GM12891 (cell line): Measurements from ENCODE around the gene RNASEH2A.

ENCODE experiments used
- POLR2A ChIP-seq: IDR thresholded peaks from 2 replicates; pipeline ENCODE4 v1.6.1; 2011; ENCODE audit warnings: low read depth, low read length, control low read depth
- POLR2AphosphoS5 ChIP-seq: IDR thresholded peaks from 2 replicates; pipeline ENCODE4 v1.6.1; 2011; ENCODE audit warnings: low read depth, low read length, control low read depth
- POU2F2 ChIP-seq: IDR thresholded peaks from 2 replicates; pipeline ENCODE4 v1.6.1; 2011; ENCODE audit warnings: low read depth, mild to moderate bottlenecking, control low read depth, low read length, moderate library complexity
- SPI1 ChIP-seq: IDR thresholded peaks from 2 replicates; pipeline ENCODE4 v1.6.1; 2011; ENCODE audit warnings: low read depth, low read length, control low read depth
- TAF1 ChIP-seq: IDR thresholded peaks from 2 replicates; pipeline ENCODE4 v1.6.1; 2011; ENCODE audit warnings: low read depth, low read length, control low read depth

DNA sequence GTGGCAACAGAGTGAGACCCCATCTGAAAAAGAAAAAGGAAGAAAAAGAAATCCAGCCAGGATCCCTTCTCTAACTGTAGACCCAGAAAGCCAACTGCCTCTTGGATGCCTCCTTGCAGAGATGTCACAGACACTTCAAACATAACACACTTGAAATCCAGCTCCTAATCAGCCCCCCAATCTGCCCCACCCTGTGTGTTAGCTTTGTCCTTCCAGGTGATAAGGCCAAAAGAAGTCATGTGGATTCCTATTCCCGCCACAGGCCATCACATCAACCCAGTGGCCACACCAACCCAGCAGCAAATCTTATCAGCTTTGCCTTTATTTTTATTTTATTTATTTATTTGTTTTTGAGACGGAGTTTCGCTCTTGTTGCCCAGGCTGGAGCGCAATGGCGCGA is 46.7 kb upstream of the RNASEH2A start:
- TF ChIP-seq POLR2A (no peak), POU2F2 (no peak), TAF1 (no peak), POLR2AphosphoS5 (no peak), SPI1 (no peak)
